GM21619 (cell line): ENCODE data around the gene LPAR3.
A peak's percentile ranks its signal among the peaks of the same experiment; 100 is the strongest.

Source experiments
- ATAC-seq: cut with Tn5 transposase; IDR thresholded peaks from one replicate; pipeline ENCODE4 v1.9.1; 2021; ENCODE audit not compliant: unreplicated experiment

The LPAR3 gene

GRCh38 chr1:84833194-84833593, 59.8 kb downstream of the LPAR3 start:
- ATAC-seq = no peak

DNA sequence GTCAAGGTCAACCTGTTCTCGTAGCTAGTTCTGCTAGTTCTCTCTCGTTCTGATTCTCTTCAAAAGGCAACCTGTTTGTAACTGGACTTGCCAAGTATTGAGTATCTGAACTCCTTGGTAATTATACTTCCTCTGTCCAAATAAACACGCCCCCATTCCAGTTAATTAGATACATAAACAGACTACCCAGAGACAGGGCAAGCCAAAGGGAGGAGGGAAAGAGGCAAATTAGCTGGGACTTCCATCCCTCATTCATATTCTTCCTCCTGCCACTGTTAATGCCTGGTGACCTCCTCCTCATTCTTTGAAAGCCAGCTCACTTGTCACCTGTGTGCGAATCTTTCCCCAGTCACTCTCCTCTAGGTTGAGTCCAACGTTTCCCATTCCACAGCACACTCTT, 62.9 kb downstream of the LPAR3 start:
- ATAC-seq = no peak

GRCh38 chr1:84827976-84828375, 65.0 kb downstream of the LPAR3 start:
- ATAC-seq = no peak

GRCh38 chr1:84827555-84827954, 65.5 kb downstream of the LPAR3 start:
- ATAC-seq = no peak

GRCh38 chr1:84825161-84825560, 67.8 kb downstream of the LPAR3 start:
- no peak for ATAC-seq

DNA sequence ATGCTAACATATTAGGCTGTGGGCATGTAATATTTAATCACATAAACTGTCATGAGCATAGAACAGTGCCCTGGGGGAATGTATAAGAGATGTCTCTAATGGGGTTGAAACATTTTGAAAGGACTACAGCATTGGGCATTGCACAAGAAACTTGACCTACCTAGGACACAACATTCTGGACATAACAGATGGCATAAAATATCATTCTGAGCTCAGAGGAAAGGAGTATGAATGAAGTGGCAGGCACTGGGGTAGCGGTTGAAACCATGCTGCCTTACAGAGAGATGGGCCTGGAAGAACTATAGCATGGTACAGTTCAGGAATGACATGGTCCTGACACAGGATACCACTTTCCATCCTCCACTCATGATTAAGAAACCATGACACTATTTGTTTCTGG, 69.0 kb downstream of the LPAR3 start:
- ATAC-seq = no peak

- no peak for ATAC-seq
These were observed 69.5 kb downstream of the LPAR3 start for GRCh38 chr1:84823511-84823910.

DNA sequence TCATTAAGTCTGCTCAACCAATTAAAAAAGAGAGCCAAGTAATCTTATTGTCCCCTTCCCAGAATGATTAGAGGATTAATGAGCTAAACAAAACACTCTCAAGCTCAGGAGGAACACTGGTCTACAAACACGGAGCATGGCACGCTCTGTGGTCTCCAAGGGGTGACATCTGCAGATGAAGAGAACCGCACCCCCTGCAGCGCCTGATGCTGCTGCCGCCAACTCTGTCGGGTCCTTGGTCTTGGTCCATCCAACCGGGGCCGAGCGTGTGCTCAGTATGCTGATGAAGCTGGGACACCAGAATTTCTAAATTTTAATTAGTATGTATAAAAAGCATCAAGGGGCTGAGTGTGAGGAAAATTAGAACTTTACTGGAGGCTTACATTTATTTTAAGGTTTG, 82.7 kb downstream of the LPAR3 start:
- ATAC-seq = no peak

GRCh38 chr1:84809023-84809422, 84.0 kb downstream of the LPAR3 start:
- ATAC-seq = no peak

DNA sequence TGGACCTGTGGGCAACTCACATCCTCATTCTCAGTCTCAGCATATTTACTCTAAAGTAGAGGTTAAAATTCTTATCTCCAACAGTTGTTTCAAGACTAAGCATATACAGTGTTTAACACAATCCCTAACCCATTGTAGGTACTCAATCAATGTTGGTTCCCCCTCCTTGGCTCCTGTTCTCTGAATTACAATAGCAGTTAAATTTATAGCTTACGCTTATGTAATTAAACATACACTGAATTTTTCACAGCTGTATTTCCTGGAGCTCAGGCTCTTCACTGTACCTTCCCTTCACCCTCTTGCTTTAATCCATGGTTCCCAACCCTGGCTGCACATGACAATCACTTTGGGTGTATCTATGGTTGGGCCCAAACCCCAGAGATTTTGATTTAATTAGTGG, 89.4 kb downstream of the LPAR3 start:
- ATAC-seq = no peak

GRCh38 chr1:84802567-84803232, 90.3 kb downstream of the LPAR3 start:
- no peak for ATAC-seq

- no peak for ATAC-seq
These were observed 92.6 kb downstream of the LPAR3 start for GRCh38 chr1:84800090-84801073.

- ATAC-seq = no peak
These were observed 95.4 kb downstream of the LPAR3 start for GRCh38 chr1:84797603-84798002.

DNA sequence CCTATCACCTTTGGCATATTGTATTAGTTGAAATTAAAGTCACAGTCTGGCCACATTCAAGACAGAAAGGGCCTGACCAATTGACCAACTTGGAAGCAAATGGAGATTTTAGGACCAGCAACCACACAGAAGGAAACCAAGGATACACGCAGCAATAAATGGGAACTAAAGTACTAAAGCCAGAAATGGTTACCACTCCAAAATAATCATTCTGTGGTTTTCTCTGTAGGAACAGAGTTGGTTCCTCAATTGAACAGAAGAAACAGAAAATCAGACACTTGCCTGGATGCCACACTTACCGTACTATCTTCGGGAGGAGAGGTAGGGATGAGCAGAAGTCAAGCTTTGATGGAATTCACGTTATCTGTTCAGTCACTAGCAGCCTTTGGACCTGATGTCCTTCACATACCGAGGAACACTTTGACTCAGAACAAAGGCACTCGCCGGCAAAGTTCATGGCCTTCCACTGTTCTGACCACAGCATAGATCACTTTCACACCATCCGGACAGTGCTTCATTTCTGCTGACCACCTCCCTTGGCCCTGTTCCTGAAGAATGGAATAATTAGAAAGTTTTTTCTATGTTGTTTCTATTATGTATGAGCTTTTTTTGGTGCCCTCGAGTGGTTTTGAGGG, 96.9 kb downstream of the LPAR3 start:
- ATAC-seq = no peak

DNA sequence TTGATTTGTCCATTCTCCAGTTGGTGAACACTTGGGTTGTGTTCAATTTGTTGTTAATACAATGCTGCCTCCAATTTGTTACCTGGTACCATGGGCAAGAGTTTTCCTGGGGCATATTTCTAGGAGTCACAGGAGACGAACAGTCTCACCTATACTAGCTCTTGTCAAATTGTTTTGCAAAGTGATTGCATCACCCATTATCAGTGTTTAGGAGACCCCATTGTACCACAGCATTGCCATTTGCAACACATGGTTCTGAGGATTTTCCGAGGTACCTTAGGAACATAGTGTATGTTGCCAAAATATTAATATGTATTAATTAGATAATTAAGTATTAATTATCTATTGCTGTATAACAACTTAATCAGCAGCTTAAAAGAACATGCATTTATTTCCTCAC, 97.8 kb downstream of the LPAR3 start:
- ATAC-seq = no peak

DNA sequence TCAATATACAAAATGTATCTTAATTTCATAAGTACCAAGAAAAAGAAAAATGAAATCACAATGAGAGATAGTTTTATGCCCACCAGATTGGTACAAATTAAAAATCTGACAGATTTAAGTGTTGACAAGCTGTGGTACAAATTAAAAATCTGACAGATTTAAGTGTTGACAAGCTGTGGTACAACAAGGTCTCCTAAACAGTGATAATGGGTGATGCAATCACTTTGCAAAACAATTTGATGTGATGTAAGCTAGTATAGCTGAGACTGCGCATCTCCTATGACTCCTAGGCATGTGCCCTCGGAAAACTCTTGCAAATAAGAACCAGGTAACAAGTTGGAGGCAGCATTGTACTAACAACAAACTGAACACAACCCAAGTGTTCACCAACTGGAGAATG, 100.6 kb downstream of the LPAR3 start:
- ATAC-seq = no peak

GRCh38 chr1:84789014-84789413, 104.0 kb downstream of the LPAR3 start:
- no peak for ATAC-seq

DNA sequence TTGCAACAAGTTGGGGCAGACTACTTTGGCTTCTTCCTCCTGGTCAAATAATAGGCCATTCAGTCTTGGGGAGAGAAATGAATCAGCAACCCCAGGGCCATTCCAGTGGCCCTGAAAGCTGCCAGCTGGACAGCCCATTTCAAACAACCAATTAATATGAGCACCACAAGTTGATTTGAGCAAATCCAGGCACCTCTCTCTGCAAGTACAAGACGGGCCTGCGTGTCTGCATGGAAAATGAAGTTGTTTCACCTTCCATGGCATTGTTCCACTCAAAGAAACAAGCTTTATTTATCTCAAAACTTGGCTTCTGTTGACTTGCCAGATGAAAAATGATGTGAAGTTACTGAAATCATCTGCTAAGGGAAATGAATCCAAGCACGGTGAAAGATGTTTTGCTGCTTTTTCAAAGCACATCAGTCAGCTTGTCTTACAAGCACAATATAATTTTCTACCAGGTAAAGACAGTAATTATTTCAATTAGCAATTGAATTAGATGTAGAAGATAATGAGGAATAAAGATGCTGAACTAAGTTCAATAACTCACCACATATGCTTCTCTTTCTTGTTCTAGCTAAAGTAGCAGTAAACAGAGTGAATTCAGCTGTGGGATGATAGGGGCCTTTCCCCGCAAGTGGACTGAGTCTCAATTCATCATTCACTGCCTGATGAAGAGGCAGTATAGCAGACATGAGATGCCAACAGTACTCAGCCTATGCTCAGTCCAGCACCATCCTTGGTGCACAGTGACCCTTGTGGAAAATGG, 107.6 kb downstream of the LPAR3 start:
- ATAC-seq = no peak

GRCh38 chr1:84782881-84783280, 110.1 kb downstream of the LPAR3 start:
- ATAC-seq = no peak

GRCh38 chr1:84781946-84782771, 110.8 kb downstream of the LPAR3 start:
- peak; percentile 90 for ATAC-seq
